OCI-LY7 (cell line): Measurements from ENCODE around the gene KRT17. TPM values are rescaled to one million over a fixed set of nuclear protein-coding genes. Genes with fewer than 3 reads are reported as not detected.

Experiments used
- BruUV-seq: library from RNA; stranded (reverse); fragments of 400-500 nt; replicated peaks from 2 replicates; lab custom pipeline; 2021; lab: Mats Ljungman, UMichigan
- CTCF ChIA-PET: fragments of 300-600 bp; sonication (Branson Sonifier 250); formaldehyde crosslinking; loops from one replicate; lab custom pipeline; 2022; ENCODE audit warnings: antibody characterized with exemption; ENCODE audit not compliant: unreplicated experiment; lab: Charles Lee
- POLR2A ChIA-PET: fragments of 300-600 bp; sonication (Branson Sonifier 250); formaldehyde crosslinking; loops from one replicate; lab custom pipeline; 2022; ENCODE audit warnings: antibody characterized with exemption; lab: Charles Lee
- DNase-seq: peaks from one replicate; pipeline ENCODE4 v3.0.0-alpha.2; 2015; ENCODE audit warnings: low spot score
- H2AFZ ChIP-seq: fragments of 200-600 bp; sonication (generic), shearing (Covaris generic); 2 replicates; pipeline ENCODE4 v1.6.1; 2014; ENCODE audit warnings: mild to moderate bottlenecking, antibody characterized with exemption, low read length, moderate library complexity
- H3K27ac ChIP-seq: fragments of 200-600 bp; sonication (generic); 2 replicates; pipeline ENCODE4 v1.5.1; 2014; ENCODE audit warnings: mixed run types, low read depth, mild to moderate bottlenecking, moderate library complexity, low read length, inconsistent platforms; ENCODE audit not compliant: poor library complexity, severe bottlenecking
- H3K36me3 ChIP-seq: fragments of 200-600 bp; sonication (generic); 2 replicates; pipeline ENCODE4 v1.6.1; 2014; ENCODE audit warnings: mild to moderate bottlenecking, antibody characterized with exemption, low read length, moderate library complexity, mixed read lengths; ENCODE audit not compliant: insufficient read depth
- H3K4me1 ChIP-seq: fragments of 200-600 bp; sonication (generic); 2 replicates; pipeline ENCODE4 v1.5.1; 2014; ENCODE audit warnings: mild to moderate bottlenecking, low read length; ENCODE audit not compliant: insufficient read depth, poor library complexity, severe bottlenecking
- H3K4me2 ChIP-seq: fragments of 200-600 bp; sonication (generic); 2 replicates; pipeline ENCODE4 v1.6.1; 2014; ENCODE audit warnings: mild to moderate bottlenecking, low read length
- H3K4me3 ChIP-seq: fragments of 200-600 bp; sonication (generic); 2 replicates; pipeline ENCODE4 v1.5.1; 2014; ENCODE audit warnings: mild to moderate bottlenecking, low read depth, low read length; ENCODE audit not compliant: poor library complexity, severe bottlenecking
- H3K79me2 ChIP-seq: fragments of 200-600 bp; sonication (generic); 2 replicates; pipeline ENCODE4 v1.6.1; 2016; ENCODE audit warnings: low read depth, mild to moderate bottlenecking, low read length, moderate library complexity, mixed read lengths; ENCODE audit not compliant: insufficient read depth
- H3K9me2 ChIP-seq: fragments of 200-600 bp; sonication (generic); 2 replicates; pipeline ENCODE4 v1.6.1; 2016; ENCODE audit warnings: mild to moderate bottlenecking, low read length, mixed read lengths; ENCODE audit not compliant: insufficient read depth
- H3K9me3 ChIP-seq: fragments of 200-600 bp; sonication (generic); 2 replicates; pipeline ENCODE4 v1.6.1; 2014; ENCODE audit warnings: mild to moderate bottlenecking, mixed run types, low read length, mixed read lengths
- H4K20me1 ChIP-seq: fragments of 200-600 bp; sonication (generic); 2 replicates; pipeline ENCODE4 v1.6.1; 2014; ENCODE audit warnings: mild to moderate bottlenecking, antibody characterized with exemption, low read length, moderate library complexity, mixed read lengths; ENCODE audit not compliant: insufficient read depth
- EZH2phosphoT487 ChIP-seq: fragments of 200-600 bp; sonication (generic); IDR thresholded peaks from 2 replicates; pipeline ENCODE4 v1.6.1; 2018; ENCODE audit warnings: low read depth, borderline replicate concordance, mild to moderate bottlenecking, mixed run types, antibody characterized with exemption, low read length, moderate library complexity, mixed read lengths
- intact Hi-C: fragments of 100-400 bp; cut with micrococcal nuclease; formaldehyde crosslinking; loops from one replicate; pipeline ENCODE4 v1.10.0; 2022; ENCODE audit not compliant: unreplicated experiment
- total RNA-seq, 2 experiments: library from RNA; depleted of rRNA in 1 of 2; stranded (reverse); fragments of >200 nt in 1 of 2; shearing (Covaris generic) in 1 of 2; gene quantifications; 2 replicates each; pipeline ENCODE4 v1.2.3, GENCODE V29; 2014 to 2022
- TF ChIP-seq, protein P1 (sequence below): fragments of 200-600 bp; sonication (generic); conservative IDR thresholded peaks from 2 replicates; pipeline ENCODE4 v1.5.1; 2014; ENCODE audit warnings: mild to moderate bottlenecking, antibody characterized with exemption, low read length, moderate library complexity, mixed read lengths

The KRT17 gene
- total RNA-seq, 2 experiments from 2014 or later: 2.1 TPM; not detected in 1

DNA sequence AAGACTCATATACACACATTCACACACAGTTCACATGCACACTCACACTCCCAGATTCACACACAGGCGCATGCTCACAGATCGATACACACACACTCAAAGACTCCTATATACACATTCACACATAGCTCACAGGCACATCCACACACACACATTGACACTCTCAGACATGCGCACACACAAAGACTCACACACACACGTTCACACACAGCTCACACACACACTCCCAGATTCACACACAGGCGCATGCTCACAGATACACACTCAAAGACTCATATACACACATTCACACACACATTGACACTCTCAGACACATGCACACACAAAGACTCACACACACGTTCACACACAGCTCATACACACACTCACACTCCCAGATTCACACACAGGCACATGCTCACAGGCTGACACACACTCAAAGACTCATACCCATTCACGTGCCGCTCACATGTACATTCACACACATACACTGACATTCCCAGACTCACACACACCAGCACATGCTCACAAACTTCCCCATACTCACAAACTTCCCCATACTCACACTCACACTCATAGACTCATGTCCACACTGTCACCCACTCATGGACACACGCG is 25.6 kb upstream of the KRT17 start:
- H3K36me3 ChIP-seq: no peaks in the 10 kb centered on the region
- no peak overlapping the region for H3K4me2 ChIP-seq
- H2AFZ ChIP-seq: no peak overlapping the region
- ChIA-PET POLR2A (no interaction called here), CTCF (interaction anchor here (2.1 to 2.9 kb wide), 2 partner anchors 13 to 16 kb away, joined by 20 to 26 read pairs; no protein-coding TSS in a partner anchor)
- no peaks in the 10 kb centered on the region for H3K79me2 ChIP-seq
- no peaks in the 10 kb centered on the region for H4K20me1 ChIP-seq
- no TSS peak for BruUV-seq
- H3K9me3 ChIP-seq: no peaks in the 10 kb centered on the region
- TF ChIP-seq EZH2phosphoT487: no peak
- TF ChIP-seq, protein P1, sequence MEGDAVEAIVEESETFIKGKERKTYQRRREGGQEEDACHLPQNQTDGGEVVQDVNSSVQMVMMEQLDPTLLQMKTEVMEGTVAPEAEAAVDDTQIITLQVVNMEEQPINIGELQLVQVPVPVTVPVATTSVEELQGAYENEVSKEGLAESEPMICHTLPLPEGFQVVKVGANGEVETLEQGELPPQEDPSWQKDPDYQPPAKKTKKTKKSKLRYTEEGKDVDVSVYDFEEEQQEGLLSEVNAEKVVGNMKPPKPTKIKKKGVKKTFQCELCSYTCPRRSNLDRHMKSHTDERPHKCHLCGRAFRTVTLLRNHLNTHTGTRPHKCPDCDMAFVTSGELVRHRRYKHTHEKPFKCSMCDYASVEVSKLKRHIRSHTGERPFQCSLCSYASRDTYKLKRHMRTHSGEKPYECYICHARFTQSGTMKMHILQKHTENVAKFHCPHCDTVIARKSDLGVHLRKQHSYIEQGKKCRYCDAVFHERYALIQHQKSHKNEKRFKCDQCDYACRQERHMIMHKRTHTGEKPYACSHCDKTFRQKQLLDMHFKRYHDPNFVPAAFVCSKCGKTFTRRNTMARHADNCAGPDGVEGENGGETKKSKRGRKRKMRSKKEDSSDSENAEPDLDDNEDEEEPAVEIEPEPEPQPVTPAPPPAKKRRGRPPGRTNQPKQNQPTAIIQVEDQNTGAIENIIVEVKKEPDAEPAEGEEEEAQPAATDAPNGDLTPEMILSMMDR: no peak
- peaks cover 10% of the 10 kb centered on the region for H3K4me1 ChIP-seq
- H3K27ac ChIP-seq: no peak overlapping the region
- H3K9me2 ChIP-seq: no peaks in the 10 kb centered on the region
- H3K4me3 ChIP-seq: no peak overlapping the region
- intact Hi-C loops: loop anchor here (5.0 kb wide), 2 partner anchors 153 to 743 kb away; no protein-coding TSS in a partner anchor
- no peak for DNase-seq

DNA sequence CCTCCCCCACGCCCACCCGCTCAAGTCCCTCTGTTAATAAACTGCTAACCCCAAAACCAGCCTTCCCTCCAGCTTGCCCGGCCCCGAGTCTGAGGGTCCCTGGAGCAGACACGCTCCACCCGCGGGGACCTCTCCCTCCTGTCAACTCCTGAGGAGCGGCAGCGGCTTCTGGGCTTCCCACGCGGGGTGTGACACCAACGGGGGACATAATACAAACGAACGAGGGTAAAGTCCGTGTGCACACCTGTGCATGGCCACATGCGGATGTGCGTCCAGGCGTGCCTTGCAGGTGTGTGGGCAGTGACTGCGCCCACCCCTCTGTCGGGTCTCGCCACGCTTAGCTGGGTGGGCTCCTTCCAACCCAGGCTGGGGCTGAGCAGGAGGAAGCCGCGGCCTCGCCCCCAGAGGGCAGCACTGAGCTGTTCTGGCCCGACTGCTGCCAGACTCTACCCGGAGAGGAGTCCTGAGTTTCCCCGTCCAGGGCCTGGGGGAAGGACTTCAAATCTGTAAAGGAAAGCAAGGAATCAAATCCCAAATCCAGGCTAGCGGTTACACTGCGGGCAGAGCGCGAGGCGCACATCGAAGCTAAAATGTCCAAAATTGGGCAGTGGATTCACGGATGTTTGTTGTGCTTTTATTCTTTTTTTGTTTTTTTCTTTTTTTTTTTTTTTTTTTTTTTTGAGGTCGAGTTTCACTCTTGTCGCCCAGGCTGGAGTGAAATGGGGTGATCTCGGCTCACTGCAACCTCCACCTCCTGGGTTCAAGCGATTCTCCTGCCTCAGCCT is 24.2 kb upstream of the KRT17 start:
- intact Hi-C loops: loop anchor here (1.0 to 5.0 kb wide), 5 partner anchors 14 to 741 kb away; no protein-coding TSS in a partner anchor
- no peaks in the 10 kb centered on the region for H3K79me2 ChIP-seq
- H2AFZ ChIP-seq: peak overlapping the region; percentile 89
- peak overlapping the region; percentile 60 for H3K4me3 ChIP-seq
- H3K4me2 ChIP-seq: peak overlapping the region; percentile 83
- TF ChIP-seq, protein P1: peak; percentile 90
- no peak for TF ChIP-seq EZH2phosphoT487
- no peaks in the 10 kb centered on the region for H3K9me3 ChIP-seq
- no peak overlapping the region for H3K27ac ChIP-seq
- POLR2A ChIA-PET: interaction anchor here (0.7 to 1.0 kb wide), 4 partner anchors 17 to 1019 kb away, joined by 3 to 7 read pairs (median 4); no protein-coding TSS in a partner anchor
- no peaks in the 10 kb centered on the region for H3K36me3 ChIP-seq
- peak; percentile 88 for DNase-seq
- CTCF ChIA-PET: interaction anchor here (0.6 to 2.9 kb wide), 11 partner anchors 9 to 1001 kb away, joined by 3 to 26 read pairs (median 5); partner anchors contain the start of gene SMARCE1
- no peaks in the 10 kb centered on the region for H4K20me1 ChIP-seq
- BruUV-seq: no TSS peak
- H3K4me1 ChIP-seq: peaks cover 10% of the 10 kb centered on the region
- H3K9me2 ChIP-seq: no peaks in the 10 kb centered on the region
